ENCODE data around the gene DLGAP1.

DNA sequence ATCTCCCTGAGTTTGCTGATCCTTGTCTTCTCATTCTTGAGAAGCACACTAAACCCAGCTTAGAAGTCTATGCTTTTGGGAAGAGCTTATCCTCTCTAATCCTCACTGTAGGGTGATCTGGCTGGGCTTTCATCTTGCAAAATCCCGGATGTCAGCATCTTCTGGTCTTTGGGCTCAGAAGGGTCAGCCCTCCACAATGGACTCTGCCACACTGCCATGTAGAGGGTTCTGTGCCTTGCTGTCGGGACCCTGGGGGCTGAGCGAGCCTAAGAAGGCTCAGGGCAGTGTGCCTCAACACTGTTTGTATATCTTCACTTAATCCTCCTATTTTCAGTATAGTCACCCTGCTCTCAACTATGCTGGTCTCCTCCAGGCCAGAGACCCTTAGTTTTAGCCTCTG is 902.8 kb downstream of the DLGAP1 start:
- TF ChIP-seq ZBTB21 (CRISPR knock-in tag; IDR thresholded peaks at IDR 0.05) (no peak), RFX5 (IDR thresholded peaks at IDR 0.05; ENCODE audit: low read depth, low read length) (no peak), ZNF792 (CRISPR knock-in tag; IDR thresholded peaks at IDR 0.05) (no peak)

Measured in HepG2 (cell line).